RWPE1 (cell line): Measurements from ENCODE around the gene EGFL7.

Experiments
- CTCF ChIA-PET: fragments of 350-600 bp; sonication (Branson Sonifier 250); formaldehyde crosslinking; extraction: SDS; loops from one replicate; lab custom pipeline; 2021; lab: Yijun Ruan, JAX
- POLR2A ChIA-PET: fragments of 400-600 bp; formaldehyde crosslinking; extraction: SDS; loops from one replicate; lab custom pipeline; 2020; ENCODE audit warnings: antibody characterized with exemption; ENCODE audit not compliant: low non-redundant PET; lab: Yijun Ruan, JAX
- DNase-seq: peaks from one replicate; pipeline ENCODE4 v3.0.0; 2012; ENCODE audit warnings: low spot score
- H3K27ac ChIP-seq: fragments of 450-650 bp; 2 replicates; pipeline ENCODE4 v1.5.1; 2017
- TF ChIP-seq, protein P1 (sequence below): fragments of 450-650 bp; conservative IDR thresholded peaks from 2 replicates; pipeline ENCODE4 v1.5.1; 2017; ENCODE audit warnings: low read depth, mild to moderate bottlenecking

EGFL7 gene

GRCh38 chr9:136650021-136650420 is 12.7 kb upstream of the EGFL7 start:
- no peak overlapping the region for H3K27ac ChIP-seq
- ChIA-PET CTCF (interaction anchor here (0.7 to 1.2 kb wide), 2 partner anchors 23 to 161 kb away, joined by 3 to 5 read pairs; no protein-coding TSS in a partner anchor), POLR2A (no interaction called here)
- TF ChIP-seq, protein P1, sequence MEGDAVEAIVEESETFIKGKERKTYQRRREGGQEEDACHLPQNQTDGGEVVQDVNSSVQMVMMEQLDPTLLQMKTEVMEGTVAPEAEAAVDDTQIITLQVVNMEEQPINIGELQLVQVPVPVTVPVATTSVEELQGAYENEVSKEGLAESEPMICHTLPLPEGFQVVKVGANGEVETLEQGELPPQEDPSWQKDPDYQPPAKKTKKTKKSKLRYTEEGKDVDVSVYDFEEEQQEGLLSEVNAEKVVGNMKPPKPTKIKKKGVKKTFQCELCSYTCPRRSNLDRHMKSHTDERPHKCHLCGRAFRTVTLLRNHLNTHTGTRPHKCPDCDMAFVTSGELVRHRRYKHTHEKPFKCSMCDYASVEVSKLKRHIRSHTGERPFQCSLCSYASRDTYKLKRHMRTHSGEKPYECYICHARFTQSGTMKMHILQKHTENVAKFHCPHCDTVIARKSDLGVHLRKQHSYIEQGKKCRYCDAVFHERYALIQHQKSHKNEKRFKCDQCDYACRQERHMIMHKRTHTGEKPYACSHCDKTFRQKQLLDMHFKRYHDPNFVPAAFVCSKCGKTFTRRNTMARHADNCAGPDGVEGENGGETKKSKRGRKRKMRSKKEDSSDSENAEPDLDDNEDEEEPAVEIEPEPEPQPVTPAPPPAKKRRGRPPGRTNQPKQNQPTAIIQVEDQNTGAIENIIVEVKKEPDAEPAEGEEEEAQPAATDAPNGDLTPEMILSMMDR = no peak
- no peak for DNase-seq

DNA sequence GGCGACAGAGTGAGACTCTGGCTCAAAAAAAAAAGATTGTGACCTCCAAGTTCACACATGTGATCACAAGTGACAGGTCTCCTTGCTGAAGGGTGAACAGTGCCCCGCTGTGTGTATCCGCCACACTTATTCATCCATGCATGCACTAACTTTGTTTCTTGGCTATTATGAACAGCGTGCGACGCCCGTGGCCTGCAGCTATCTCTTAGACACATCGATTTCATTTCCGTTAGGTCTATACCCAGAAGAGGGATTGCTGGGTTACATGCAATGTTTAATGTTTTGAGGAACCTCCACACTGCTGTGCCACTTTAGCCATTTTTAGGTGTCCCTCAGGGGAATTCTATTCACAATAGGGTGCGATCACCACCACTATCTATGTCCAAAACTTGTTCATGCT is 12.1 kb upstream of the EGFL7 start:
- TF ChIP-seq, protein P1 = no peak
- DNase-seq = no peak
- CTCF ChIA-PET = interaction anchor here (0.7 to 1.2 kb wide), 2 partner anchors 24 to 162 kb away, joined by 3 to 5 read pairs; no protein-coding TSS in a partner anchor
- H3K27ac ChIP-seq = no peak overlapping the region
- POLR2A ChIA-PET = no interaction called here

- H3K27ac ChIP-seq = no peak overlapping the region
- no peak for DNase-seq
- CTCF ChIA-PET = interaction anchor here (0.7 kb wide), 2 partner anchors 20 to 136 kb away, joined by 3 read pairs; no protein-coding TSS in a partner anchor
- POLR2A ChIA-PET = interaction anchor here (0.7 kb wide), 1 partner anchor 168 kb away, joined by 4 read pairs; no protein-coding TSS in a partner anchor
- TF ChIP-seq, protein P1 = no peak
Measured at GRCh38 chr9:136651860-136652259, 10.9 kb upstream of the EGFL7 start.

- no peak for DNase-seq
- CTCF ChIA-PET = interaction anchor here (1.1 kb wide), 1 partner anchor 9 kb away, joined by 3 read pairs; no protein-coding TSS in a partner anchor
Measured at GRCh38 chr9:136653323-136654079, 9.2 kb upstream of the EGFL7 start.

GRCh38 chr9:136654820-136655535 is 7.7 kb upstream of the EGFL7 start:
- peak overlapping the region; percentile 56; the same call in 1 of the 2 replicates for H3K27ac ChIP-seq
- TF ChIP-seq, protein P1 = no peak
- ChIA-PET POLR2A (no interaction called here), CTCF (interaction anchor here (0.7 to 1.2 kb wide), 2 partner anchors 10 to 32 kb away, joined by 4 to 5 read pairs; no protein-coding TSS in a partner anchor)
- DNase-seq = no peak

More at GRCh38 chr9:136653323-136654079, 9.2 kb upstream of the EGFL7 start:
- TF ChIP-seq, protein P1 = no peak
- no peak overlapping the region for H3K27ac ChIP-seq
- POLR2A ChIA-PET = no interaction called here

- peak overlapping the region; percentile 56 for H3K27ac ChIP-seq
- TF ChIP-seq, protein P1 = no peak
- no peak for DNase-seq
- ChIA-PET POLR2A (no interaction called here), CTCF (interaction anchor here (0.6 to 1.2 kb wide), 5 partner anchors 10 to 111 kb away, joined by 3 to 5 read pairs (median 4); no protein-coding TSS in a partner anchor)
Measured at GRCh38 chr9:136655536-136656182, 7.1 kb upstream of the EGFL7 start.
